Gastroesophageal sphincter (tissue), 4 donors: ENCODE results near the gene KHSRP. TPM values are rescaled to one million over a fixed set of nuclear protein-coding genes. Genes with fewer than 3 reads are reported as not detected.
"Not testable (repeated sequence)": the region's sequence is repeated elsewhere in the genome, so short reads cannot be mapped to it uniquely, and the experiment has no call there.

Source experiments
- ATAC-seq: fragments of 150-250 bp; one replicate; pipeline ENCODE4 v1.9.1; 2016; ENCODE audit warnings: mild to moderate bottlenecking, moderate library complexity
- H3K27ac ChIP-seq, 4 donors: fragments of 200-600 bp; sonication (generic) in 3 of 4; 1 replicate in 3 of 4; 2 replicates in 1 of 4; pipeline ENCODE4 v1.5.1; 2016 to 2019
- H3K27me3 ChIP-seq: fragments of 200-600 bp; sonication (generic); one replicate; pipeline ENCODE4 v1.5.1; 2019
- H3K36me3 ChIP-seq, 2 donors: fragments of 200-600 bp; sonication (generic); one replicate each; pipeline ENCODE4 v1.5.1; 2019; ENCODE audit warnings: control low read depth in 1 of 2
- H3K4me1 ChIP-seq, 3 donors: fragments of 200-600 bp; sonication (generic); 1 replicate in 2 of 3; 2 replicates in 1 of 3; pipeline ENCODE4 v1.5.1; 2016 to 2019; ENCODE audit warnings: control low read depth in 2 of 3
- H3K4me3 ChIP-seq, 2 donors: fragments of 200-600 bp; sonication (generic); one replicate each; pipeline ENCODE4 v1.5.1; 2019; ENCODE audit warnings: mild to moderate bottlenecking in 1 of 2, moderate library complexity in 1 of 2
- H3K9me3 ChIP-seq, 3 donors: fragments of 200-600 bp; sonication (generic); one replicate each; pipeline ENCODE4 v1.5.1; 2017 to 2019; ENCODE audit warnings: control low read depth in 2 of 3
- CTCF ChIP-seq, 4 experiments: fragments of 200-600 bp in 2 of 4; fragments of 450-650 bp in 2 of 4; sonication (generic) in 1 of 4; IDR thresholded peaks; one replicate each; pipeline ENCODE4 v1.5.1; 2017 to 2019; ENCODE audit warnings: antibody characterized with exemption in 4 of 4, mild to moderate bottlenecking in 2 of 4, moderate library complexity in 2 of 4
- EP300 ChIP-seq: sonication (generic); formaldehyde crosslinking; IDR thresholded peaks from one replicate; pipeline ENCODE4 v1.6.1; 2017; ENCODE audit warnings: antibody characterized with exemption, mild to moderate bottlenecking
- POLR2A ChIP-seq, 2 donors: fragments of 450-650 bp; IDR thresholded peaks; one replicate each; pipeline ENCODE4 v1.6.1; 2017; ENCODE audit warnings: antibody characterized with exemption in 2 of 2, mild to moderate bottlenecking in 2 of 2, moderate library complexity in 1 of 2
- POLR2AphosphoS5 ChIP-seq: sonication (generic); formaldehyde crosslinking; IDR thresholded peaks from one replicate; pipeline ENCODE4 v1.6.1; 2017; ENCODE audit warnings: antibody characterized with exemption
- WGBS, 2 donors: methylation state at CpG; one replicate each; pipeline ENCODE4 v1.1.5; 2018; ENCODE audit warnings: low coverage in 1 of 2; 5-methylcytosine and 5-hydroxymethylcytosine counted together
- total RNA-seq, 4 donors: library from RNA; depleted of rRNA; stranded (reverse); fragments of >200 nt; gene quantifications; one replicate each; pipeline ENCODE4 v1.1.0, GENCODE V29; 2016

The KHSRP gene
- total RNA-seq, 4 donors from 2014 or later = 102 to 218 (median 126) TPM

GRCh38 chr19:6409346-6409745 is 15.3 kb downstream of the KHSRP start:
- 92 to 94% methylated on average over 4 to 6 of the region's 6 CpGs for WGBS, 2 donors
- H3K27ac ChIP-seq = no peak overlapping the region
- no peaks in the 10 kb centered on the region for H3K9me3 ChIP-seq
- peaks cover 0 to 25% (median 0%) of the 10 kb centered on the region in 3 donors for H3K4me1 ChIP-seq
- no peaks in the 10 kb centered on the region for H3K27me3 ChIP-seq
- H3K4me3 ChIP-seq = no peak overlapping the region
- H3K36me3 ChIP-seq = peaks cover 0 to 11% of the 10 kb centered on the region in 2 donors
- ATAC-seq = no peak
- TF ChIP-seq CTCF (IDR thresholded peaks at IDR 0.05) (no peak), POLR2A (IDR thresholded peaks at IDR 0.05) (no peak), POLR2AphosphoS5 (no peak), EP300 (no peak)

- 73 to 79% methylated on average over 5 of the region's 5 CpGs for WGBS, 2 donors
- no peak overlapping the region for H3K4me3 ChIP-seq
- TF ChIP-seq CTCF (IDR thresholded peaks at IDR 0.05) = no peak
- TF ChIP-seq EP300 = no peak
- TF ChIP-seq POLR2AphosphoS5 = no peak
- no peak for TF ChIP-seq POLR2A (IDR thresholded peaks at IDR 0.05)
- ATAC-seq = no peak
- H3K4me1 ChIP-seq = peaks cover 0 to 8% (median 0%) of the 10 kb centered on the region in 3 donors
- H3K9me3 ChIP-seq = no peaks in the 10 kb centered on the region
- no peak overlapping the region for H3K27ac ChIP-seq
- no peaks in the 10 kb centered on the region for H3K36me3 ChIP-seq
- no peaks in the 10 kb centered on the region for H3K27me3 ChIP-seq
Measured at GRCh38 chr19:6406401-6406800, 18.2 kb downstream of the KHSRP start.

GRCh38 chr19:6402837-6403608 is 21.6 kb downstream of the KHSRP start:
- no peak overlapping the region for H3K27ac ChIP-seq
- no peak for ATAC-seq
- no peak for TF ChIP-seq POLR2AphosphoS5
- no peak for TF ChIP-seq POLR2A (IDR thresholded peaks at IDR 0.05)
- TF ChIP-seq CTCF (IDR thresholded peaks at IDR 0.05) = no peak
- no peak for TF ChIP-seq EP300
- 48 to 50% methylated on average over 5 to 17 of the region's 22 CpGs for WGBS, 2 donors
- no peaks in the 10 kb centered on the region for H3K36me3 ChIP-seq
- peaks cover 0 to 8% (median 0%) of the 10 kb centered on the region in 3 donors for H3K4me1 ChIP-seq
- no peaks in the 10 kb centered on the region for H3K9me3 ChIP-seq
- no peak overlapping the region for H3K4me3 ChIP-seq
- H3K27me3 ChIP-seq = no peaks in the 10 kb centered on the region

- WGBS, 2 donors = 81 to 86% methylated on average over 6 to 8 of the region's 10 CpGs
- H3K27me3 ChIP-seq = no peaks in the 10 kb centered on the region
- TF ChIP-seq POLR2A (IDR thresholded peaks at IDR 0.05) = no peak
- no peak for TF ChIP-seq CTCF (IDR thresholded peaks at IDR 0.05)
- no peak for TF ChIP-seq EP300
- TF ChIP-seq POLR2AphosphoS5 = no peak
- H3K27ac ChIP-seq = no peak overlapping the region
- no peak for ATAC-seq
- peaks cover 0 to 8% (median 0%) of the 10 kb centered on the region in 3 donors for H3K4me1 ChIP-seq
- no peaks in the 10 kb centered on the region for H3K36me3 ChIP-seq
- no peaks in the 10 kb centered on the region for H3K9me3 ChIP-seq
- no peak overlapping the region for H3K4me3 ChIP-seq
Measured at GRCh38 chr19:6402058-6402457, 22.6 kb downstream of the KHSRP start.

- not testable (repeated sequence) for ATAC-seq, H3K36me3 ChIP-seq, H3K9me3 ChIP-seq, H3K4me1 ChIP-seq, H3K27me3 ChIP-seq, H3K27ac ChIP-seq, H3K4me3 ChIP-seq
- WGBS, 2 donors = 90% methylated on average over 4 to 7 of the region's 23 CpGs
Measured at GRCh38 chr19:6400062-6400944, 24.3 kb downstream of the KHSRP start.
